H9 (cell line): ENCODE data around the gene EPHB2. TPM values are rescaled to one million over a fixed set of nuclear protein-coding genes. Genes with fewer than 3 reads are reported as not detected.

Experiments used
- DNase-seq: peaks from one replicate; pipeline ENCODE4 v3.0.0-alpha.2; 2017
- H2AFZ ChIP-seq: one replicate; pipeline ENCODE4 v1.6.1; 2013; ENCODE audit warnings: mild to moderate bottlenecking, low read length, control low read depth, moderate library complexity
- H2AK5ac ChIP-seq: 2 replicates; pipeline ENCODE4 v1.6.1; 2013; ENCODE audit warnings: low read length, control low read depth, mixed read lengths; ENCODE audit not compliant: insufficient read length
- H2BK120ac ChIP-seq: one replicate; pipeline ENCODE4 v1.6.1; 2013; ENCODE audit warnings: low read depth, mild to moderate bottlenecking, low read length, control low read depth, inconsistent platforms; ENCODE audit not compliant: poor library complexity, severe bottlenecking
- H2BK12ac ChIP-seq: 2 replicates; pipeline ENCODE4 v1.6.1; 2013; ENCODE audit warnings: low read length, control low read depth, mixed read lengths, low read depth; ENCODE audit not compliant: insufficient read length
- H2BK15ac ChIP-seq: 2 replicates; pipeline ENCODE4 v1.6.1; 2013; ENCODE audit warnings: low read depth, low read length, control low read depth
- H2BK20ac ChIP-seq: one replicate; pipeline ENCODE4 v1.6.1; 2013; ENCODE audit warnings: low read depth, mild to moderate bottlenecking, low read length, control low read depth, inconsistent platforms; ENCODE audit not compliant: poor library complexity, severe bottlenecking
- H2BK5ac ChIP-seq: 2 replicates; pipeline ENCODE4 v1.6.1; 2013; ENCODE audit warnings: low read length, control low read depth, mixed read lengths; ENCODE audit not compliant: insufficient read length
- H3K14ac ChIP-seq: 2 replicates; pipeline ENCODE4 v1.6.1; 2013; ENCODE audit warnings: low read length, control low read depth; ENCODE audit not compliant: insufficient read depth
- H3K18ac ChIP-seq: 2 replicates; pipeline ENCODE4 v1.6.1; 2013; ENCODE audit warnings: low read depth, mild to moderate bottlenecking, mixed read lengths, low read length, control low read depth; ENCODE audit not compliant: insufficient read length
- H3K23ac ChIP-seq: 2 replicates; pipeline ENCODE4 v1.6.1; 2013; ENCODE audit warnings: low read length, control low read depth, mixed read lengths, low read depth; ENCODE audit not compliant: insufficient read length
- H3K23me2 ChIP-seq: 2 replicates; pipeline ENCODE4 v1.6.1; 2013; ENCODE audit warnings: low read depth, mild to moderate bottlenecking, mixed read lengths, low read length, control low read depth; ENCODE audit not compliant: insufficient read length, poor library complexity, severe bottlenecking
- H3K27ac ChIP-seq: 2 replicates; pipeline ENCODE4 v1.5.1; 2013; ENCODE audit warnings: low read length, control low read depth, mixed read lengths, low read depth; ENCODE audit not compliant: insufficient read length
- H3K27me3 ChIP-seq: 2 replicates; pipeline ENCODE4 v1.6.1; 2013; ENCODE audit warnings: low read length, control low read depth, inconsistent platforms; ENCODE audit not compliant: insufficient read depth
- H3K4ac ChIP-seq: 2 replicates; pipeline ENCODE4 v1.6.1; 2013; ENCODE audit warnings: low read depth, mild to moderate bottlenecking, control low read depth, inconsistent platforms, low read length, moderate library complexity
- H3K4me1 ChIP-seq: 2 replicates; pipeline ENCODE4 v1.6.1; 2013; ENCODE audit warnings: low read length, control low read depth, inconsistent platforms; ENCODE audit not compliant: insufficient read depth
- H3K4me2 ChIP-seq: 2 replicates; pipeline ENCODE4 v1.6.1; 2013; ENCODE audit warnings: low read length, control low read depth, mixed read lengths; ENCODE audit not compliant: insufficient read length, insufficient read depth
- H3K56ac ChIP-seq: 2 replicates; pipeline ENCODE4 v1.6.1; 2013; ENCODE audit warnings: low read depth, mild to moderate bottlenecking, mixed read lengths, low read length, control low read depth; ENCODE audit not compliant: insufficient read length
- H3K79me1 ChIP-seq: 2 replicates; pipeline ENCODE4 v1.6.1; 2013; ENCODE audit warnings: low read depth, mild to moderate bottlenecking, moderate library complexity, low read length, control low read depth, inconsistent platforms; ENCODE audit not compliant: insufficient read depth, poor library complexity, severe bottlenecking
- H3K79me2 ChIP-seq: 2 replicates; pipeline ENCODE4 v1.6.1; 2013; ENCODE audit warnings: low read length, control low read depth, inconsistent platforms; ENCODE audit not compliant: insufficient read depth
- H3K9ac ChIP-seq: 2 replicates; pipeline ENCODE4 v1.6.1; 2013; ENCODE audit warnings: low read length, control low read depth, mixed read lengths; ENCODE audit not compliant: insufficient read length; ENCODE audit errors: extremely low read depth
- H3K9me3 ChIP-seq: one replicate; pipeline ENCODE4 v1.6.1; 2013; ENCODE audit warnings: low read depth, low read length, inconsistent platforms; ENCODE audit not compliant: control insufficient read depth
- H3T11ph ChIP-seq: one replicate; pipeline ENCODE4 v1.6.1; 2013; ENCODE audit warnings: mild to moderate bottlenecking, low read length, control low read depth, inconsistent platforms
- H4K20me1 ChIP-seq: one replicate; pipeline ENCODE4 v1.6.1; 2013; ENCODE audit not compliant: control insufficient read depth, insufficient read length, insufficient read depth
- H4K5ac ChIP-seq: 2 replicates; pipeline ENCODE4 v1.6.1; 2013; ENCODE audit warnings: low read depth, mild to moderate bottlenecking, mixed read lengths, low read length, control low read depth; ENCODE audit not compliant: insufficient read length
- H4K8ac ChIP-seq: replicated peaks from 2 replicates; pipeline ENCODE4 v1.6.1; 2013; ENCODE audit warnings: low read length, control low read depth, mixed read lengths, low read depth; ENCODE audit not compliant: insufficient read length
- H4K91ac ChIP-seq: 2 replicates; pipeline ENCODE4 v1.6.1; 2013; ENCODE audit warnings: low read depth, mild to moderate bottlenecking, moderate library complexity, mixed read lengths, low read length, control low read depth; ENCODE audit not compliant: insufficient read length
- H3K27ac Mint-ChIP-seq, 3 experiments: 2 replicates in 2 of 3; 3 replicates in 1 of 3; pipeline ENCODE4 v1.8.0; 2020 to 2021; ENCODE audit warnings: mixed read lengths in 3 of 3, mild to moderate bottlenecking in 1 of 3, moderate library complexity in 1 of 3
- H3K27me3 Mint-ChIP-seq: 2 replicates; pipeline ENCODE4 v1.8.0; 2021; ENCODE audit warnings: low read depth, mild to moderate bottlenecking, moderate library complexity, mixed read lengths
- H3K36me3 Mint-ChIP-seq, 3 experiments: 2 replicates in 2 of 3; 3 replicates in 1 of 3; pipeline ENCODE4 v1.8.0; 2020 to 2021; ENCODE audit warnings: low read depth in 3 of 3, mixed read lengths in 3 of 3; ENCODE audit not compliant: insufficient read depth in 1 of 3
- H3K4me1 Mint-ChIP-seq, 2 experiments: 2 replicates each; pipeline ENCODE4 v1.8.0; 2020; ENCODE audit warnings: mixed read lengths in 2 of 2
- H3K4me3 Mint-ChIP-seq, 2 experiments: 2 replicates in 1 of 2; 3 replicates in 1 of 2; pipeline ENCODE4 v1.8.0; 2020 to 2021; ENCODE audit warnings: mild to moderate bottlenecking in 2 of 2, mixed read lengths in 2 of 2, moderate library complexity in 1 of 2
- H3K9me3 Mint-ChIP-seq, 2 experiments: 2 replicates in 1 of 2; 3 replicates in 1 of 2; pipeline ENCODE4 v1.8.0; 2020; ENCODE audit warnings: mild to moderate bottlenecking in 2 of 2, mixed read lengths in 2 of 2, moderate library complexity in 1 of 2
- CTCF ChIP-seq: fragments of 200-600 bp; sonication (generic); conservative IDR thresholded peaks from 3 replicates; pipeline ENCODE4 v1.8.0; 2021; ENCODE audit warnings: antibody characterized with exemption, mild to moderate bottlenecking
- WGBS: extraction: QIAGEN DNeasy Blood & Tissue Kit; methylation state at CpG from one replicate; pipeline ENCODE4 v1.1.7; 2013; ENCODE audit warnings: missing lambda C conversion rate, low lambda C conversion rate, mixed read lengths; ENCODE audit not compliant: insufficient read length; ENCODE audit errors: extremely low coverage; 5-methylcytosine and 5-hydroxymethylcytosine counted together
- total RNA-seq: library from RNA; stranded (reverse); gene quantifications from 2 replicates; pipeline ENCODE4 v1.2.1, GENCODE V29; 2021

The EPHB2 gene
- total RNA-seq, 1 experiment from 2014 or later = 9.5 TPM

GRCh38 chr1:22852144-22852655 is 141.6 kb downstream of the EPHB2 start:
- H4K20me1 ChIP-seq = no peaks in the 10 kb centered on the region
- no peak for DNase-seq

More at GRCh38 chr1:22852144-22852655, 141.6 kb downstream of the EPHB2 start:
- Histone ChIP-seq H2BK5ac (no peak overlapping the region), H3K4me2 (no peak overlapping the region), H3K9ac (no peak overlapping the region), H3K4ac (no peak overlapping the region), H3T11ph (no peak overlapping the region), H2BK15ac (no peak overlapping the region), H2BK120ac (no peak overlapping the region), H3K27me3 (no peaks in the 10 kb centered on the region), H2AFZ (no peak overlapping the region), H2AK5ac (no peak overlapping the region), H3K23me2 (no peaks in the 10 kb centered on the region), H3K4me1 (0 out of 2 replicates have a peak, but pooled peaks cover 2% of the 10 kb centered on the region), H3K79me2 (no peaks in the 10 kb centered on the region), H3K56ac (no peak overlapping the region), H2BK12ac (no peak overlapping the region), H3K18ac (no peak overlapping the region), H3K23ac (no peak overlapping the region), H3K14ac (no peak overlapping the region; the same call in 1 of the 2 replicates), H4K8ac (no peak overlapping the region), H4K91ac (no peak overlapping the region), H3K9me3 (no peaks in the 10 kb centered on the region), H4K5ac (no peak overlapping the region), H3K79me1 (no peaks in the 10 kb centered on the region), H2BK20ac (no peak overlapping the region), H3K27ac (no peak overlapping the region)
- WGBS = no CpG with 5 or more reads among the region's 6 CpGs
- H3K27ac Mint-ChIP-seq = no peak overlapping the region
- H3K36me3 Mint-ChIP-seq = no peaks in the 10 kb centered on the region
- H3K4me1 Mint-ChIP-seq = peaks cover 34 to 50% of the 10 kb centered on the region in 2 experiments
- TF ChIP-seq CTCF = no peak
- H3K27me3 Mint-ChIP-seq = no peaks in the 10 kb centered on the region; the same call in 1 of the 2 replicates
- H3K9me3 Mint-ChIP-seq = no peaks in the 10 kb centered on the region
- no peak overlapping the region; a peak in 1 of 5 replicates for H3K4me3 Mint-ChIP-seq
